ENCODE measurements around the gene EPS8.

The EPS8 gene

DNA sequence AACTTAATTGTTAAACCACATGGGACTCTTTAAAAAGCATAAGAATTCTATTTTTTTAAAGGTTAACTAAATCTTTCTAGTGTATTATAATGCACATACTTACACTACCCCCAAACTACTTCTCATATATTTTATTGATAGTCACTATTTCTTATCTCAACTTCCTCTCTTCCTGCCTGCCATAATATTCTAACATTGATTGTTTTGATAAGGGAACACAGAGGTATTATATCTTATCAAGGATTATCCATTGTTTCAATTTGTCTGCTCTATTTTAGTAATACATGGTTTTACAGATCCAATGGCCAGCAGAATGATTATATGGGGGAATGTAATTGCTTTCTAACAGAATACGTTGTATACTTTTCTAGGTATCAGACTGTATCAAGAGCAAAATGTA is 98.9 kb downstream of the EPS8 start:
- no peak for DNase-seq (ENCODE audit: low spot score in 2 of 2)
- H3K9me3 Mint-ChIP-seq = peaks cover 4% of the 10 kb centered on the region
- H3K27ac Mint-ChIP-seq = no peak overlapping the region
- H3K36me3 Mint-ChIP-seq = peaks cover 2% of the 10 kb centered on the region
- no peak overlapping the region for H3K4me3 Mint-ChIP-seq
- H3K27me3 Mint-ChIP-seq = peaks cover 4% of the 10 kb centered on the region
- peaks cover 9% of the 10 kb centered on the region for H3K4me1 Mint-ChIP-seq
- ATAC-seq (ENCODE audit: low read depth) = no peak

- Mint-ChIP-seq H3K36me3 (peaks cover 2% of the 10 kb centered on the region), H3K4me1 (peaks cover 9% of the 10 kb centered on the region), H3K4me3 (no peak overlapping the region)
Measured at GRCh38 chr12:15689751-15690191, 99.4 kb downstream of the EPS8 start.

DNA sequence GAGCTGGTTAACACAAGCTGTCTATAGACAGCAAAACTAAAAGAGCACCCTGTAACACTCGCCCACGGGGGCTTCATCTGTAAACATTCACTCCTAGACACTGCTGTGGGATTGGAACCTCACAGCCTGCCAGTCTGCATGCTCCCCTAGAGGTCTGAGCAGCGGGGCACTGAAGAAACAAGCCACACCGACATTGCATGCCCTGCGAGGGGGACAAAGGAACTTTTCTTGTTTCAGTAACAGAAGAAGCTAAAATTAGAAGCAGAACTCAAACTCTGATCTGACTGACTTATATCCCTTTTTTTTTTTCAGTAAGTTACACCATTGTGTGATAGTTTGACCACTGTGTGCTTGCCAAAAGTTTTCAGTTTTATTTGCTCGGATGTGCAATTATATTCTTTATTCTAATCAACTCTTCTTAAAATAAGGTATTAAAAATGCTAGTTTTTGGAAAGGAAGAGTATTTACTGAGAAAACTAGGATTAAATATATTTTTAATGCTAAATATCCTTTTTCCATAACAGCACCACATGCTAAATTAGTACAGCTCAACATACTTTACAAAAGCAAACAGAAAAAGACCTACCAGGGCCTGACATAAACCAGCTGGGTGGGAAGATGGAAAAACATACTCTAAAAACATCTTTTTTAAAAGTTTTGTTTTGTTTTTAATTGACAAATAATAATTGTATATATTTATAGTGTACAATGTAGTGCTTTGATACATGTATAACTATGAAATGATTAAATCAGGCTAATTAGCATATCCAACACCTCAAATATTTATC is 100.2 kb downstream of the EPS8 start:
- no peak overlapping the region for H3K4me3 Mint-ChIP-seq
- no peak overlapping the region for H3K27ac Mint-ChIP-seq
- ATAC-seq (ENCODE audit: low read depth) = no peak
- peaks cover 2% of the 10 kb centered on the region for H3K36me3 Mint-ChIP-seq
- H3K4me1 Mint-ChIP-seq = peaks cover 9% of the 10 kb centered on the region
- DNase-seq (ENCODE audit: low spot score in 2 of 2) = no peak
- peaks cover 4% of the 10 kb centered on the region for H3K27me3 Mint-ChIP-seq
- peaks cover 4% of the 10 kb centered on the region for H3K9me3 Mint-ChIP-seq

More at GRCh38 chr12:15689751-15690191, 99.4 kb downstream of the EPS8 start:
- no peak for ATAC-seq (ENCODE audit: low read depth)
- DNase-seq (ENCODE audit: low spot score in 2 of 2) = no peak
- H3K27me3 Mint-ChIP-seq = peaks cover 4% of the 10 kb centered on the region
- no peak overlapping the region for H3K27ac Mint-ChIP-seq
- H3K9me3 Mint-ChIP-seq = peaks cover 4% of the 10 kb centered on the region

GRCh38 chr12:15688202-15688736 is 100.9 kb downstream of the EPS8 start:
- peak overlapping the region; percentile 18 for H3K27ac Mint-ChIP-seq
- peak in 1 of 2 donors; percentile 26 for DNase-seq (ENCODE audit: low spot score in 2 of 2)
- H3K36me3 Mint-ChIP-seq = no peaks in the 10 kb centered on the region
- peak; percentile 99 for ATAC-seq (ENCODE audit: low read depth)
- H3K27me3 Mint-ChIP-seq = no peaks in the 10 kb centered on the region
- peaks cover 9% of the 10 kb centered on the region for H3K4me1 Mint-ChIP-seq
- H3K9me3 Mint-ChIP-seq = no peaks in the 10 kb centered on the region
- H3K4me3 Mint-ChIP-seq = peak overlapping the region; percentile 45

DNA sequence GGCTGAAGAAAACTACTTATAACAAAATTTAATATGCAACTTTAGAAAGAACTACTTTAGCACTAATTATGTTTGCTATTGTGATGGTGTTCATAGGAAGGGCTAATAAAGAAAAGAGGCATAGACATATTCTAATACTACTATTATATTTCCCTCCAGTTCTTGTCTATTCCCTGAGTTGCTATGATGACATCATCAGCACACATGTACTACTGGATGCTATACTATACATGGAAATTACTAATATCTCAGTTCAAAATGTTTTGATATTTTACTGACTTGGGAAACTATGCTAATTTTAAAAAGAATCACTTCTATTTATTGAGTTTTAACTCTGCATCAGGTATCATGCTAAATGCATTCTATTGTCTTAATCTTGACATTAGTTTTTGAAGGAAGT is 101.6 kb downstream of the EPS8 start:
- no peaks in the 10 kb centered on the region for H3K27me3 Mint-ChIP-seq
- no peaks in the 10 kb centered on the region for H3K36me3 Mint-ChIP-seq
- H3K27ac Mint-ChIP-seq = no peak overlapping the region
- no peak for DNase-seq (ENCODE audit: low spot score in 2 of 2)
- peaks cover 9% of the 10 kb centered on the region for H3K4me1 Mint-ChIP-seq
- no peaks in the 10 kb centered on the region for H3K9me3 Mint-ChIP-seq
- no peak overlapping the region for H3K4me3 Mint-ChIP-seq
- ATAC-seq (ENCODE audit: low read depth) = no peak

GRCh38 chr12:15684896-15685658 is 104.1 kb downstream of the EPS8 start:
- DNase-seq (ENCODE audit: low spot score in 2 of 2) (no peak), ATAC-seq (ENCODE audit: low read depth) (no peak)
- H3K27me3 Mint-ChIP-seq = no peaks in the 10 kb centered on the region
- H3K9me3 Mint-ChIP-seq = no peaks in the 10 kb centered on the region
- no peak overlapping the region for H3K27ac Mint-ChIP-seq
- no peak overlapping the region for H3K4me3 Mint-ChIP-seq
- H3K4me1 Mint-ChIP-seq = peaks cover 9% of the 10 kb centered on the region
- H3K36me3 Mint-ChIP-seq = no peaks in the 10 kb centered on the region

GRCh38 chr12:15682826-15683225 is 106.4 kb downstream of the EPS8 start:
- Mint-ChIP-seq H3K27ac (no peak overlapping the region), H3K9me3 (no peaks in the 10 kb centered on the region), H3K36me3 (no peaks in the 10 kb centered on the region), H3K4me3 (no peak overlapping the region), H3K27me3 (no peaks in the 10 kb centered on the region), H3K4me1 (peaks cover under 1% of the 10 kb centered on the region)
- ATAC-seq (ENCODE audit: low read depth) (no peak), DNase-seq (ENCODE audit: low spot score in 2 of 2) (no peak)

DNA sequence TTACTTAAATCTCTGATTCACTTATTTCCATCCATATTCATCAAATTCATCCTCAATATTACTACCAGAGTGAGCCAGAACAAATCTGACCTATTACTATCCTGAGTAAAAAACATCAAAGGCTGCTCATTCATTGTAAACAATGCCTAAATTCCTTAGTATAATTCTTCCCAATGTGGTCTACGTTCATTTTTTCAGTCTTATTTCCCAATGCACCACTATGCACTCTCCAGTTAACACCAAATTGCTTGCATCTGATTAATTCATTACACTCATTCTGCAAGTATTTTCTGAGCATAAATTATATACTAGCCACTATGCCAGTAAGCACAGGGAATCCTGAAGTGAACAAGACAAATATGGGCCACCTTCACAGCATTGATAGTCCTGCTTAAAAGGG is 110.0 kb downstream of the EPS8 start:
- H3K36me3 Mint-ChIP-seq = no peaks in the 10 kb centered on the region
- H3K4me3 Mint-ChIP-seq = no peak overlapping the region
- no peaks in the 10 kb centered on the region for H3K27me3 Mint-ChIP-seq
- H3K9me3 Mint-ChIP-seq = no peaks in the 10 kb centered on the region
- DNase-seq (ENCODE audit: low spot score in 2 of 2) = no peak
- H3K4me1 Mint-ChIP-seq = no peaks in the 10 kb centered on the region
- H3K27ac Mint-ChIP-seq = no peak overlapping the region
- ATAC-seq (ENCODE audit: low read depth) = no peak

- H3K4me1 Mint-ChIP-seq = no peaks in the 10 kb centered on the region
- no peaks in the 10 kb centered on the region for H3K36me3 Mint-ChIP-seq
- no peak for DNase-seq (ENCODE audit: low spot score in 2 of 2)
- no peak overlapping the region for H3K4me3 Mint-ChIP-seq
- no peak for ATAC-seq (ENCODE audit: low read depth)
- H3K27ac Mint-ChIP-seq = no peak overlapping the region
- H3K9me3 Mint-ChIP-seq = no peaks in the 10 kb centered on the region
- no peaks in the 10 kb centered on the region for H3K27me3 Mint-ChIP-seq
Measured at GRCh38 chr12:15677726-15678201, 111.4 kb downstream of the EPS8 start.

GRCh38 chr12:15677228-15677627 is 112.0 kb downstream of the EPS8 start:
- H3K27ac Mint-ChIP-seq = no peak overlapping the region
- H3K27me3 Mint-ChIP-seq = no peaks in the 10 kb centered on the region
- no peak overlapping the region for H3K4me3 Mint-ChIP-seq
- no peaks in the 10 kb centered on the region for H3K4me1 Mint-ChIP-seq
- DNase-seq (ENCODE audit: low spot score in 2 of 2) (no peak), ATAC-seq (ENCODE audit: low read depth) (no peak)
- H3K9me3 Mint-ChIP-seq = no peaks in the 10 kb centered on the region
- H3K36me3 Mint-ChIP-seq = no peaks in the 10 kb centered on the region

GRCh38 chr12:15672671-15673270 is 116.4 kb downstream of the EPS8 start:
- DNase-seq (ENCODE audit: low spot score in 2 of 2) = no peak
- Mint-ChIP-seq H3K4me1 (no peaks in the 10 kb centered on the region), H3K27me3 (no peaks in the 10 kb centered on the region), H3K9me3 (no peaks in the 10 kb centered on the region), H3K4me3 (no peak overlapping the region), H3K27ac (no peak overlapping the region), H3K36me3 (no peaks in the 10 kb centered on the region)
- no peak for ATAC-seq (ENCODE audit: low read depth)

DNA sequence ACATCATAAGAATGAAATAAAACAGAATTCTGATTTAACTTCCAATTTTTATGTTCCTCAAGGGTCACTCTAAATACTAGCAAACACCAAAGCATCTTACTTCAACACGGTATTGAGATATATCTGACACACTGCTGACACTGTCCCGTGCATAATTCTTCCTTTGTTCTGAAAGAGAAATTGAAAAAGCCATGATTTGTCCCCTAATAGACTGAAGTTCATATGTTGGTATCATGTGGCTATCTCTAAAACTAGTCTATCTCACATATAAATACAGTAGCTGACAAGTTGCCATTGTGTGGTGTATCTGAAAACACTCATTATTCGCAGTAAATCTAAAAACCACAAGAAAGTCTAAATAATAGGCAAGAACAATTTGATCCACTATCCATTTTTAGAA is 118.4 kb downstream of the EPS8 start:
- H3K9me3 Mint-ChIP-seq = no peaks in the 10 kb centered on the region
- DNase-seq (ENCODE audit: low spot score in 2 of 2) (no peak), ATAC-seq (ENCODE audit: low read depth) (no peak)
- H3K27me3 Mint-ChIP-seq = no peaks in the 10 kb centered on the region
- H3K36me3 Mint-ChIP-seq = no peaks in the 10 kb centered on the region
- H3K27ac Mint-ChIP-seq = no peak overlapping the region
- no peaks in the 10 kb centered on the region for H3K4me1 Mint-ChIP-seq
- H3K4me3 Mint-ChIP-seq = no peak overlapping the region

DNA sequence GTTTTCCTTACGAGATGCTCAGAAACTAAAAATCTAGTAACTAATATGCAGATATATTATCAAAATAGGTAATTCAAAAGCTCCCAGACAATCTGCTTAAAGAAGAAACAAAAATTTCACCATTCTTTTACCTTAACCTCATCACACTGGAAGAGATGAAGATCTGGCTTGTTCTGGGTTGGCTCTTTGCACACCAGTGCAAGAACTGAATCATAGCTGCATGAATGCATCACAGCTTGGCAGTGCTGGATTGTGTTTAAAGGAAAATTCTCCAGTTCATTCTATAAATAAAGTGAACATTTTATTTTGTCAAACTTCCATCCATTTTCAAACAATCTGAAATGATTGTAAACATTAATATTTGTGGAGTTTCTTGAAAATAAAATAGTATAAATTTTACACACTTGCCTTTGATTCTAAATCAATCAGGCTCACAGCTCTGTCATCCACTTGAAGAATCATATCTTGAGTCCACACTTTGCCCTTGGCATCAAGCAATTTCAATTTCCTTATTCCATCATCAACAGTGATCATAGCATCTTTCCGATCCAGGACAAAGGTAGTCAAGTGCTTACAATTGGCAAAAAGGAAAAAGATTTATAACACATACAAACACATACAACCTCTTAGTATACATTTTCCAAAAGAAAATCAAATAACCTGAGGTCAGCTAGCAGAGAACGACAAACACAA is 119.8 kb downstream of the EPS8 start:
- ATAC-seq (ENCODE audit: low read depth) (no peak), DNase-seq (ENCODE audit: low spot score in 2 of 2) (no peak)
- no peak overlapping the region for H3K27ac Mint-ChIP-seq
- no peaks in the 10 kb centered on the region for H3K36me3 Mint-ChIP-seq
- no peak overlapping the region for H3K4me3 Mint-ChIP-seq
- no peaks in the 10 kb centered on the region for H3K9me3 Mint-ChIP-seq
- no peaks in the 10 kb centered on the region for H3K4me1 Mint-ChIP-seq
- H3K27me3 Mint-ChIP-seq = no peaks in the 10 kb centered on the region
